GM23338 (cell line): Measurements from ENCODE around the gene TLR3. TPM values are rescaled to one million over a fixed set of nuclear protein-coding genes. Genes with fewer than 3 reads are reported as not detected.

Source experiments
- ATAC-seq: fragments of 200-7000 bp; cut with Tn5 transposase; 3 replicates; pipeline ENCODE4 v1.9.1; 2020
- DNase-seq: peaks from one replicate; pipeline ENCODE4 v3.0.0-alpha.2; 2015; ENCODE audit warnings: low spot score
- H2AFZ ChIP-seq: fragments of 200-600 bp; sonication (generic); 2 replicates; pipeline ENCODE4 v1.8.0; 2016; ENCODE audit warnings: antibody characterized with exemption, mild to moderate bottlenecking, moderate library complexity
- H3F3A ChIP-seq: fragments of 200-600 bp; sonication (generic); replicated peaks from 2 replicates; pipeline ENCODE4 v1.8.0; 2017; ENCODE audit warnings: antibody characterized with exemption, mixed run types, low read depth
- H3K27ac ChIP-seq: fragments of 200-600 bp; sonication (generic); 2 replicates; pipeline ENCODE4 v1.6.1; 2016; ENCODE audit warnings: low read depth
- H3K27me3 ChIP-seq: fragments of 200-600 bp; sonication (generic); 2 replicates; pipeline ENCODE4 v1.8.0; 2016; ENCODE audit warnings: mild to moderate bottlenecking, mixed run types, moderate library complexity; ENCODE audit not compliant: insufficient read depth
- H3K36me3 ChIP-seq: fragments of 200-600 bp; sonication (generic); 2 replicates; pipeline ENCODE4 v1.8.0; 2016; ENCODE audit warnings: mild to moderate bottlenecking; ENCODE audit not compliant: insufficient read depth
- H3K4me1 ChIP-seq: fragments of 200-600 bp; sonication (generic); 2 replicates; pipeline ENCODE4 v1.8.0; 2016; ENCODE audit warnings: mild to moderate bottlenecking, moderate library complexity; ENCODE audit not compliant: insufficient read depth
- H3K4me2 ChIP-seq: fragments of 200-600 bp; sonication (generic); 2 replicates; pipeline ENCODE4 v1.7.1; 2017; ENCODE audit warnings: mixed run types
- H3K4me3 ChIP-seq: fragments of 200-600 bp; sonication (generic); 2 replicates; pipeline ENCODE4 v1.6.1; 2016; ENCODE audit warnings: mixed run types
- H3K79me2 ChIP-seq: fragments of 200-600 bp; sonication (generic); replicated peaks from 2 replicates; pipeline ENCODE4 v1.8.0; 2017; ENCODE audit warnings: mild to moderate bottlenecking; ENCODE audit not compliant: insufficient read depth
- H3K9me2 ChIP-seq: fragments of 200-600 bp; sonication (generic); 2 replicates; pipeline ENCODE4 v1.8.0; 2017; ENCODE audit not compliant: insufficient read depth
- H4K20me1 ChIP-seq: fragments of 200-600 bp; sonication (generic); replicated peaks from 2 replicates; pipeline ENCODE4 v1.8.0; 2017; ENCODE audit warnings: mild to moderate bottlenecking; ENCODE audit not compliant: insufficient read depth
- H3K27ac Mint-ChIP-seq: 2 replicates; pipeline ENCODE4 v1.8.0; 2020; ENCODE audit warnings: inconsistent platforms, mild to moderate bottlenecking, moderate library complexity, mixed read lengths
- H3K27me3 Mint-ChIP-seq: 3 replicates; pipeline ENCODE4 v1.8.0; 2022; ENCODE audit warnings: low read depth, mild to moderate bottlenecking, moderate library complexity, mixed read lengths, inconsistent platforms; ENCODE audit not compliant: insufficient read depth, poor library complexity
- H3K36me3 Mint-ChIP-seq: 3 replicates; pipeline ENCODE4 v1.8.0; 2021; ENCODE audit warnings: low read depth, mild to moderate bottlenecking, inconsistent platforms, moderate library complexity, mixed read lengths
- H3K4me1 Mint-ChIP-seq: 3 replicates; pipeline ENCODE4 v1.8.0; 2020; ENCODE audit warnings: mild to moderate bottlenecking, inconsistent platforms, mixed read lengths
- H3K4me3 Mint-ChIP-seq: 3 replicates; pipeline ENCODE4 v1.8.0; 2021; ENCODE audit warnings: moderate library complexity, mild to moderate bottlenecking, inconsistent platforms, mixed read lengths
- H3K9me3 Mint-ChIP-seq: 3 replicates; pipeline ENCODE4 v1.8.0; 2020; ENCODE audit warnings: moderate library complexity, mild to moderate bottlenecking, inconsistent platforms, mixed read lengths
- CREB1 ChIP-seq: fragments of 250-450 bp; sonication (Bioruptor Pico); IDR thresholded peaks from 2 replicates; pipeline ENCODE4 v1.5.0; 2020; ENCODE audit warnings: low read depth, mild to moderate bottlenecking, moderate library complexity
- CTCF ChIP-seq, 2 experiments: fragments of 200-600 bp in 1 of 2; sonication (generic) in 1 of 2; conservative IDR thresholded peaks; 2 replicates each; pipeline versions ENCODE4 v1.5.1 to v1.6.1; 2016 to 2017; ENCODE audit warnings: antibody characterized with exemption in 2 of 2, low read depth in 2 of 2, mild to moderate bottlenecking in 2 of 2, moderate library complexity in 1 of 2
- ETS1 ChIP-seq: IDR thresholded peaks from 2 replicates; pipeline ENCODE4 v1.6.1; 2016; ENCODE audit warnings: antibody characterized with exemption
- EZH2 ChIP-seq: fragments of 200-600 bp; sonication (generic); IDR thresholded peaks from one replicate; pipeline ENCODE4 v1.8.0; 2017; ENCODE audit warnings: antibody characterized with exemption, mild to moderate bottlenecking, low read depth; ENCODE audit not compliant: unreplicated experiment
- EZH2phosphoT487 ChIP-seq: fragments of 200-600 bp; sonication (generic); IDR thresholded peaks from one replicate; pipeline ENCODE4 v1.8.1; 2018; ENCODE audit warnings: antibody characterized with exemption; ENCODE audit not compliant: unreplicated experiment
- JUNB ChIP-seq: IDR thresholded peaks from one replicate; pipeline ENCODE4 v1.6.1; 2016; ENCODE audit warnings: antibody characterized with exemption; ENCODE audit not compliant: unreplicated experiment
- NANOG ChIP-seq: IDR thresholded peaks from 2 replicates; pipeline ENCODE4 v1.6.1; 2016; ENCODE audit warnings: antibody characterized with exemption, borderline replicate concordance
- POLR2AphosphoS5 ChIP-seq: IDR thresholded peaks from 2 replicates; pipeline ENCODE4 v1.6.1; 2016; ENCODE audit warnings: antibody characterized with exemption, low read depth
- REST ChIP-seq: IDR thresholded peaks from one replicate; pipeline ENCODE4 v1.6.1; 2018; ENCODE audit warnings: antibody characterized with exemption; ENCODE audit not compliant: unreplicated experiment
- STAT1 ChIP-seq: IDR thresholded peaks from one replicate; pipeline ENCODE4 v1.6.1; 2016; ENCODE audit warnings: antibody characterized with exemption; ENCODE audit not compliant: unreplicated experiment
- ZNF114 ChIP-seq: fragments of 250-450 bp; sonication (Bioruptor Pico); IDR thresholded peaks from 2 replicates; pipeline ENCODE4 v1.5.0; 2020; ENCODE audit warnings: mild to moderate bottlenecking, moderate library complexity
- ZNF331 ChIP-seq: fragments of 250-450 bp; sonication (Bioruptor Pico); IDR thresholded peaks from 2 replicates; pipeline ENCODE4 v1.5.0; 2020; ENCODE audit warnings: low read depth, mild to moderate bottlenecking, moderate library complexity
- ZNF462 ChIP-seq: fragments of 250-450 bp; sonication (Bioruptor Pico); IDR thresholded peaks from 2 replicates; pipeline ENCODE4 v1.5.0; 2020; ENCODE audit warnings: mild to moderate bottlenecking, moderate library complexity
- polyA plus RNA-seq: library from polyadenylated mRNA; unstranded; fragments of >200 nt; fragmentation: Nextera tagmentation; extraction: Ambion mirVana; gene quantifications from 2 replicates; pipeline ENCODE4 v1.2.1, GENCODE V29; 2016
- total RNA-seq: library from RNA; depleted of rRNA; stranded (reverse); fragments of >200 nt; shearing (Covaris generic); gene quantifications from 2 replicates; pipeline ENCODE4 v1.2.3, GENCODE V29; 2014

TLR3 gene
- total and polyA plus RNA-seq, 2 experiments from 2014 or later = 0.32 to 0.38 TPM

GRCh38 chr4:186131935-186132334 lies 63.0 kb downstream of the TLR3 start:
- no peaks in the 10 kb centered on the region for H3K36me3 ChIP-seq
- H3K4me3 ChIP-seq = no peak overlapping the region
- no peaks in the 10 kb centered on the region for H3K79me2 ChIP-seq
- H3F3A ChIP-seq = no peaks in the 10 kb centered on the region
- Mint-ChIP-seq H3K9me3 (no peaks in the 10 kb centered on the region), H3K27me3 (peaks cover 4% of the 10 kb centered on the region), H3K4me1 (peaks cover 27% of the 10 kb centered on the region), H3K36me3 (no peaks in the 10 kb centered on the region), H3K4me3 (no peak overlapping the region), H3K27ac (no peak overlapping the region)
- no peak overlapping the region for H2AFZ ChIP-seq
- H3K27me3 ChIP-seq = no peaks in the 10 kb centered on the region
- TF ChIP-seq ZNF114 (CRISPR knock-in tag) = no peak
- TF ChIP-seq EZH2phosphoT487 = no peak
- TF ChIP-seq EZH2 = no peak
- no peak for TF ChIP-seq CREB1 (CRISPR knock-in tag)
- no peak for TF ChIP-seq ZNF462 (CRISPR knock-in tag)
- TF ChIP-seq CTCF (conservative IDR thresholded peaks at IDR 0.05; ENCODE audit: low read depth in 2 of 2) = no peak
- no peak for TF ChIP-seq STAT1
- TF ChIP-seq ETS1 = no peak
- TF ChIP-seq ZNF331 = no peak
- TF ChIP-seq JUNB = no peak
- no peak for TF ChIP-seq NANOG
- no peak for TF ChIP-seq REST
- TF ChIP-seq POLR2AphosphoS5 = no peak
- H3K4me1 ChIP-seq = peaks cover 16% of the 10 kb centered on the region
- ATAC-seq = no peak
- no peaks in the 10 kb centered on the region for H4K20me1 ChIP-seq
- DNase-seq = no peak
- no peak overlapping the region for H3K27ac ChIP-seq
- 0 out of 2 replicates have a peak overlapping the region, but pooled peaks have one; percentile 22 for H3K4me2 ChIP-seq
- H3K9me2 ChIP-seq = no peaks in the 10 kb centered on the region
